A549 (cell line): ENCODE measurements around the gene FSCN2.

Experiments used
- CHD4 ChIP-seq: fragments of 200-600 bp; sonication (generic); IDR thresholded peaks from 2 replicates; pipeline ENCODE4 v1.6.1; 2016; ENCODE audit warnings: antibody characterized with exemption, mild to moderate bottlenecking, borderline replicate concordance
- CTCF ChIP-seq: fragments of >200 bp; sonication (Bioruptor Twin); formaldehyde crosslinking; IDR thresholded peaks from 3 replicates; pipeline ENCODE4 v1.5.1; 2016
- EP300 ChIP-seq, 2 experiments: fragments of >200 bp; sonication (Bioruptor Twin); formaldehyde crosslinking; IDR thresholded peaks; 2 replicates in 1 of 2; 3 replicates in 1 of 2; pipeline ENCODE4 v1.6.1; 2016 to 2017
- JUNB ChIP-seq: fragments of >200 bp; sonication (Bioruptor Twin); formaldehyde crosslinking; IDR thresholded peaks from 2 replicates; pipeline ENCODE4 v1.6.1; 2016
- POLR2A ChIP-seq: IDR thresholded peaks from 2 replicates; pipeline ENCODE4 v1.6.1; 2012; ENCODE audit warnings: mild to moderate bottlenecking, low read length

- TF ChIP-seq POLR2A (no peak), CTCF (no peak), EP300 (IDR thresholded peaks at IDR 0.05) (no peak), CHD4 (no peak), JUNB (no peak)
Measured at GRCh38 chr17:81487089-81487486, 41.1 kb upstream of the FSCN2 start.
